GM21526 (cell line): ENCODE data around the gene ATF7IP.
A peak's percentile ranks its signal among the peaks of the same experiment; 100 is the strongest.
"Not testable (repeated sequence)": the region's sequence is repeated elsewhere in the genome, so short reads cannot be mapped to it uniquely, and the experiment has no call there.

Source experiments
- ATAC-seq: cut with Tn5 transposase; IDR thresholded peaks from one replicate; pipeline ENCODE4 v1.9.1; 2021; ENCODE audit warnings: moderate library complexity; ENCODE audit not compliant: unreplicated experiment, low FRiP score

Gene ATF7IP

DNA sequence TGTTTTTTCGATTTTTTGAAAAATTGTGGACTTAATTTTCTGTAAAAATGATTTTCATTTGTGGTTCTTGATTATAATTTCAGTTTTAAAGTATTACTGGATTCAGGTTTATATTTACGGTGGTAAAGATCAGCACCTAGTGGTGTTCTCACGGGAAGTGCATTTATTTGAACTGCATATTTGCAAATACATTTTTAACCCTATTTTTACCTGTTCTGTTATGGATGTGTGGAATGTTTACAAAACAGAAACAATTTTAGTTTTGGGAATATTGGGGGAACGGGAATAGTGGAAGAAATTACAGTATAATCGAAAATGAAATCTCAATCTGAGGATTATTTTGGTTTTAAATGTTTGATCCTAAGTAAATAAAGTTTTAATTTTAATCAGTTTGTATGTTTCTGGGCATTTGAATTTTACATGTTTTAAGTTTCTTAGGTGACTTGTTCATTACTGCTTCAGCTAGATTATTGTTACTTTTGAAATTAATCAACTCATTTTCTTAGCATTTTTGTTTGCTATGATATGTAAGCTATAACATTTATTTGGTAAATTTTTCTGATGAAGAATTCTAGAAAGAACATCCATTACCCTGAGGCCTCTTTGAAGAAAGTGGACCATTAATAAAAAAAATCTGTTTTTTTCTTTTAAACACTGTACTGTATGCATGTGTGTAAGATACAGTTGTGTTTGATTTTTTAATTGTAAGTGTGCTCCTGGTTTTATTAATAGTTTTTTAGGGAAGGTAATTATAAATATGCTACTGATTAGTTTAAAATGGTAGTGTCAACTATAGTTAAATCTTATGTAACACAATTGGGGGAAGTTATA is 942 bp downstream of the ATF7IP start:
- no peak for ATAC-seq

GRCh38 chr12:14367040-14367661 is 1.7 kb downstream of the ATF7IP start:
- peak; percentile 36 for ATAC-seq

DNA sequence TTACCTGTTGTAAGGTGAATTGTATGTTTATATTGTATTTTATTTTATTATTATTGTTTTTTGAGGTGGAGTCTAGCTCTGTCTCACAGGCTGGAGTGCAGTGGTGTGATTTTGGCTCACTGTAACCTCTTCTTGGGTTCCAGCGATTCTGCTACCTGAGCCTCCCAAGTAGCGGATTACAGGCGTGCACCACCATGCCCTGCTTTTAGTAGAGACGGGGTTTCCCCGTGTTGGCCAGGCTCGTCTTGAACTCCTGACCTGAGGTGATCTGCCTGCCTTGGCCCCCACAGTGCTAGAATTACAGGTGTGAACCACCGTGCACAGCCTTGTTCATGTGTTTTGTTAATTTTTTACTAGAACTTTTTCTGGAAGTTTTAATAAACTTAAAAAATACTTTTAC is 3.8 kb downstream of the ATF7IP start:
- ATAC-seq, result no peak

GRCh38 chr12:14373217-14373616 is 7.7 kb downstream of the ATF7IP start:
- ATAC-seq, result no peak

DNA sequence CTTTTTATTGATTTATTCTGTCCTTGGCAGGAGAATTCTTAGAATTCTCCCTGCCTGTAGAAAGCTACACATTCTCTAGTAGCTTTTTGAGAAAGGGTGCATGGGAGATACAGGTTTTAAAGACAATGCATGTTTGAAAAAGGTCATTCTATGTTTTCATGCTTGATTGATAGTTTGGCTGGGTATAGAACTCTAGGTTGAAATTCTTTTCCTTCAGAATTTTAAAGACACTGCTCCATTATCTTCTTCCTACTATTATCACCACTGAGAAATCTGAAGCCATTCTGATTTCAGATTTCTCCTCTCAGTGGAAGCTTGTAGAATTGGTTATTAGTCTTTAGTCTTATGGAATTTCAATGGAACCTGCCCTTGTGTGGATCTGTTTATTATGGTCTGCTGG is 14.0 kb downstream of the ATF7IP start:
- no peak for ATAC-seq

GRCh38 chr12:14384783-14385638 is 19.5 kb downstream of the ATF7IP start:
- peak; percentile 83 for ATAC-seq

GRCh38 chr12:14387219-14387871 is 21.9 kb downstream of the ATF7IP start:
- no peak for ATAC-seq

DNA sequence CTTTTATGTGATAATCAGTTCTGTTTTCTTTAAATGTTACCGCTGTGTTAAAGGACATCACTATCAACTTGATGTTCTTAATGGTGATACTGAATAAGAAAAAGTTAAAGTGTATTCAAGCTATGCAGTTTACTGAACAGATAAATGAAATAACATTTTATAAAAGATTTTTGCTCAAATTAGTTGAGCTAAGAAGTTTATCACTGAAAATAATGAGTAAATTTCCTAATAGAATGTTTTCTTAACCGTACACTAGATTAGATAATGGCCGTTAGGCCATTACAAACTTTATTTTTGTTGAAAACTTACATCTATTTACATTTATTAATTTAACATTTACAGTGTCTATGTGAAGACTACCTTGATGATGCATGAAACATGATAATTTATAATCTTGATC is 25.0 kb downstream of the ATF7IP start:
- ATAC-seq, result no peak

- no peak for ATAC-seq
Measured at GRCh38 chr12:14390870-14391530, 25.5 kb downstream of the ATF7IP start.

DNA sequence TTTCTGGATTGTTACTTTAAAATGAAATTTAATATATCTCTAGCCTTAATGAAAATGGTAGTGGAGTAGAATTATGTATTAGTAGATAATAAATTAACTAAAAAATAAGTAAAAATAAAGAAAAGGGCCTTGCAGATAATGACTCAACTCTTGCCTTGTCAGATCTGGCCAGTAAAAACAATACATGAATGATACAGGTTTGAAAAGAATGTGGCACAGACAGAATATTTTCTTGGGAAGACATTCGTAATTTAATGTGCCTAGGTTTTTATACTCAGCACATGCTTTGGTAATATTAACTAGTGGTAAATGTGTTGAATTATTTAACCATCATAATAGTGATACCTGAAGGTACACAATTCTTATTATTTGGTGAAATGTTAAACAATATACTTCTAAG is 28.3 kb downstream of the ATF7IP start:
- no peak for ATAC-seq

DNA sequence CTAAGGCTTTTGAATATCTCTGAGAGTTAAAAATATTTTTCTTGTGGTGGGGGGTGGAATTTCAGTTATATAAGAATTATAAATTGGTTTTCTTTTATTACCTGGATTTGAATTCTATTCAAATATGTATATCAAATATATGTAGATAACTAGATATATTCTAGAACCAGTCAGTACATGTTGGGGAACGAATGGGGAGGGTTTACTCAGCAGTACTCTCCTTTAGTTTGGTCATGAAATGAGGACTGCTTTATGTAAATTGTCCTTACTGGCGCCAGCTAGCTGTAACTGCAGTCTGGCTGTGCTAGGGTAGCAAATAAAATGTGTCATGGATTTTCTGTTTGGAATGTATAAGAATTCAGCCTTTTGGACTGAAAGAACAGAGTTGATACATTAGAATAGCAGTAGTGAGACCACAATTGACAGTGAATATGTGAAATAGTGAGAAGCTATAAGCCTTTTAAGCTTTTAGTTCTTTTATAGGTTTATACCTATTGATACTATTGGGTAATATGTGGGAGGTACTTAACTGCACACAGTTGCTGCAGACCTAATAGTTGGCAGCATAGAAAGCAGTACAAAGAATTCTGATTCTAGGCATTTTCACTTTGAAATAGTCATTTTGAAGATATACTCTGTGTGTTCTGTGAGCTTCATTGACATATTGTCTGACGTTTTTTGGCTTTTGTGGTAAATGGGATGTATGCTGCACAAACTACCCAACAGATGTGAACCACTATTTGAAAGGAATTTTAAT is 29.0 kb downstream of the ATF7IP start:
- peak; percentile 58 for ATAC-seq

- ATAC-seq, result peak; percentile 36
Measured at GRCh38 chr12:14395074-14395778, 29.7 kb downstream of the ATF7IP start.

GRCh38 chr12:14396071-14396470 is 30.6 kb downstream of the ATF7IP start:
- peak; percentile 50 for ATAC-seq

- no peak for ATAC-seq
Measured at GRCh38 chr12:14399871-14400270, 34.4 kb downstream of the ATF7IP start.

GRCh38 chr12:14400599-14400998 is 35.1 kb downstream of the ATF7IP start:
- no peak for ATAC-seq

- ATAC-seq, result not testable (repeated sequence)
Measured at GRCh38 chr12:14401267-14401666, 35.8 kb downstream of the ATF7IP start.

DNA sequence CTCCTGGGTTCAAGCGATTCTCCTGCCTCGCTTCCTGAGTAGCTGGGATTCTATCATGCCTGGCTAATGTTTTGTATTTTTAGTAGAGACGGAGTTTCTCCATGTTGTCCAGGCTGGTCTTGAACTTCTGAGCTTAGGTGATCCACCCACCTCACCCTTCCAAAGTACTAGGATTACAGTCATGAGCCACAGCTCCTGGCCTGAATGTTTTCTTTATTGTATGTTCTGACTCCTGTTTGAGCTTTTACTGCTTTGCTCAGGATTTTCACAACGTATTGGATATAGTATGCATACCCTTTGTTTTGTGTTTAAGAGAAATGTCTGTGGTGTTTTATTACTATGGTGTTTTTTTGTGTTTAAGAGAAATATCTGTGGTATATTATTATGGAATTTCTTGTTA is 37.2 kb downstream of the ATF7IP start:
- no peak for ATAC-seq

- no peak for ATAC-seq
Measured at GRCh38 chr12:14403293-14403692, 37.8 kb downstream of the ATF7IP start.

DNA sequence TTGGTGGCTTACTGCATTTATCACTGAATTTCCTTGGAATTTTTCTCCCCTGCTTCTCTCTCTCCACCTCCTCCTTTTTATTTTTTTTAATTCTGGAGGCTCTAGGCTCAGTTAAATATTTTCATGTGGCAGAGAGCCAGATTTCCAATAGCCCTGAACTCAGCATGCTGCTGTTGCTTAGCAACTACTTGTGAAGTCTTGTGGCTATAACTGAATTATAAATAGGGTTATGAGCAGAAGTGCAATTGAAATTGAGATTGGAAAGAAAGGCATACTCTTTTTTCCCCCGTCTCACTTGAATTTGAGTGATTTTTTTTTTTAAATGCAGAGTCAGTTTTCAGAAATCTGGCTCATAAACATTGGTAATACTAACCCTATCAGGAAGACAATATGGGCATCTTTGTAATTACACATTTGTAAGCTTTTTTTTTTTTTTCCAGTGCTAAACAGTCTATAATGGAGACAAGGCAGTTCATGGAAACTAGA is 38.3 kb downstream of the ATF7IP start:
- no peak for ATAC-seq
